Endothelial cell of umbilical vein (primary cell): ENCODE data around the gene ARHGAP28.

Source experiments
- CTCF ChIP-seq, 2 donors: IDR thresholded peaks; 1 replicate in 1 of 2; 2 replicates in 1 of 2; pipeline ENCODE4 v1.5.1; 2011; ENCODE audit warnings: low read length in 2 of 2, mild to moderate bottlenecking in 2 of 2, moderate library complexity in 2 of 2, control low read depth in 1 of 2, inconsistent platforms in 1 of 2, low read depth in 1 of 2; ENCODE audit not compliant: insufficient read depth in 1 of 2; ENCODE audit errors: extremely low read depth in 1 of 2
- EZH2 ChIP-seq: IDR thresholded peaks from 2 replicates; pipeline ENCODE4 v1.6.1; 2012; ENCODE audit warnings: borderline replicate concordance, low read depth, mild to moderate bottlenecking, moderate library complexity, low read length, inconsistent platforms; ENCODE audit not compliant: severe bottlenecking
- FOS ChIP-seq: IDR thresholded peaks from 2 replicates; pipeline ENCODE4 v1.6.1; 2011; ENCODE audit warnings: mild to moderate bottlenecking, low read length, moderate library complexity, borderline replicate concordance; ENCODE audit not compliant: insufficient read depth
- GATA2 ChIP-seq: IDR thresholded peaks from 2 replicates; pipeline ENCODE4 v1.7.0; 2011; ENCODE audit warnings: low read depth, mild to moderate bottlenecking, moderate library complexity, mixed read lengths, low read length; ENCODE audit not compliant: insufficient read length, insufficient read depth
- JUN ChIP-seq: IDR thresholded peaks from 2 replicates; pipeline ENCODE4 v1.6.1; 2011; ENCODE audit warnings: borderline replicate concordance, low read depth; ENCODE audit not compliant: insufficient read length, insufficient read depth
- MYC ChIP-seq: IDR thresholded peaks from one replicate; pipeline ENCODE4 v1.6.1; 2011; ENCODE audit warnings: mild to moderate bottlenecking, low read depth, low read length
- POLR2A ChIP-seq: IDR thresholded peaks from 2 replicates; pipeline ENCODE4 v1.6.1; 2012; ENCODE audit warnings: low read depth, mild to moderate bottlenecking, control low read depth, low read length
- POLR2AphosphoS5 ChIP-seq: IDR thresholded peaks from 2 replicates; pipeline ENCODE4 v1.6.1; 2012; ENCODE audit warnings: low read depth, mild to moderate bottlenecking, control low read depth, low read length, moderate library complexity; ENCODE audit not compliant: insufficient read depth
- TF ChIP-seq, protein P1 (sequence below): IDR thresholded peaks from 2 replicates; pipeline ENCODE4 v1.6.1; 2011; ENCODE audit not compliant: insufficient read depth, insufficient read length

DNA sequence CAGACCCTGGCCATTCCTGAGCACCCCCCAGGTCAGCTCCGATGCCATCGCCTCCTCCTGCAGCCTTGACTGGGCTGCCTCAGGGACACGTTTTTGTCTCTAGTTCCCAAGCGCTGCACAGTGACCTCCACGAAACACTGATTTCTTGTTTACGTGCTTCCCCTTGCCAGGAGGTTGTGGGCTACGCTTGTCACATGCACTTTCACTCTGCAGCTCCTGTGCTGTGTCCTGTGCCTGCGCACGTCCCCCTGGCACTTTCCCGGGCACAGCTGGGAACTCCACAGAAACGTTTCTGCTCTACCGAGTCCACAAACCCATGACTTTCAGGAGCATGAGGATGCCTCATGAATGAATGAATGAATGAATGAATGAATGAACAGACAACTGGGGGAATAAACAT is 227.5 kb downstream of the ARHGAP28 start:
- TF ChIP-seq, protein P1, sequence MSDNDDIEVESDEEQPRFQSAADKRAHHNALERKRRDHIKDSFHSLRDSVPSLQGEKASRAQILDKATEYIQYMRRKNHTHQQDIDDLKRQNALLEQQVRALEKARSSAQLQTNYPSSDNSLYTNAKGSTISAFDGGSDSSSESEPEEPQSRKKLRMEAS = no peak
- TF ChIP-seq POLR2A (no peak), JUN (no peak), EZH2 (no peak), CTCF (IDR thresholded peaks at IDR 0.05; ENCODE audit: extremely low read depth in 1 of 2, insufficient read depth in 1 of 2, low read depth in 1 of 2, low read length in 2 of 2) (no peak), MYC (no peak), POLR2AphosphoS5 (no peak), FOS (no peak), GATA2 (no peak)
